ENCODE measurements around the gene VAV2.

Gene VAV2

GRCh38 chr9:133718563-133719315 is 273.4 kb downstream of the VAV2 start:
- H3K4me3 ChIP-seq (ENCODE audit: low read depth, low read length), result no peak overlapping the region

- H3K4me3 ChIP-seq (ENCODE audit: low read depth, low read length), result no peak overlapping the region
Observed at GRCh38 chr9:133717113-133718031, 274.8 kb downstream of the VAV2 start.

- H3K4me3 ChIP-seq (ENCODE audit: low read depth, low read length), result no peak overlapping the region
Observed at GRCh38 chr9:133716564-133717112, 275.5 kb downstream of the VAV2 start.

GRCh38 chr9:133715866-133716563 is 276.1 kb downstream of the VAV2 start:
- H3K4me3 ChIP-seq (ENCODE audit: low read depth, low read length), result no peak overlapping the region

GRCh38 chr9:133715295-133715865 is 276.7 kb downstream of the VAV2 start:
- no peak overlapping the region for H3K4me3 ChIP-seq (ENCODE audit: low read depth, low read length)

- no peak overlapping the region for H3K4me3 ChIP-seq (ENCODE audit: low read depth, low read length)
Observed at GRCh38 chr9:133714606-133715294, 277.4 kb downstream of the VAV2 start.

DNA sequence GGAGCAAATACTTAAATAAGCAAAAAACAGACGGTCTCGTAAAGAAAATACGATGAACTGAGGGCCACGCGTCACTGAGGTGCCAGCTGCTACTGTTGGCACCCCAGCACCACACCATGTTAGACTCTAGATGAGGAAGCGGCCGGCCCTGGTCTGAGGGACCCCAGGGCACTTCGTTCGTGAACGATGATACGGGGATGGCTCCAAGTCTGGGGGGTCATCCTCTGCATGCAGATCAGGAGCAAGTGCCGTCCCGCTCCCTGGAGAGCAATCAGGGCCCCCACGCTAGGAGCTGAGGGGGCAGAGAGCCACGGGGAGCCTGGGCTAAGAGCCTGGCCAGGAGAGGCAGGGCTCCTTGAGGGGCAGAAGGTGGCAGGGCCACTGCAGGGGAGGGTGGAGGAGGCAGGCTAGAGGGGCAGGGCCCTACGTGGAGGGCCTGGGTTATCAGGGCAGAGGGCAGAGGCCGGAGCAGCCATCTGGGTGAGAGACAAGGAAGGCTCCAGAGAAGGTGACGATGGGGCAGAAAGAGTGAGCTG is 278.1 kb downstream of the VAV2 start:
- H3K4me3 ChIP-seq (ENCODE audit: low read depth, low read length), result no peak overlapping the region

DNA sequence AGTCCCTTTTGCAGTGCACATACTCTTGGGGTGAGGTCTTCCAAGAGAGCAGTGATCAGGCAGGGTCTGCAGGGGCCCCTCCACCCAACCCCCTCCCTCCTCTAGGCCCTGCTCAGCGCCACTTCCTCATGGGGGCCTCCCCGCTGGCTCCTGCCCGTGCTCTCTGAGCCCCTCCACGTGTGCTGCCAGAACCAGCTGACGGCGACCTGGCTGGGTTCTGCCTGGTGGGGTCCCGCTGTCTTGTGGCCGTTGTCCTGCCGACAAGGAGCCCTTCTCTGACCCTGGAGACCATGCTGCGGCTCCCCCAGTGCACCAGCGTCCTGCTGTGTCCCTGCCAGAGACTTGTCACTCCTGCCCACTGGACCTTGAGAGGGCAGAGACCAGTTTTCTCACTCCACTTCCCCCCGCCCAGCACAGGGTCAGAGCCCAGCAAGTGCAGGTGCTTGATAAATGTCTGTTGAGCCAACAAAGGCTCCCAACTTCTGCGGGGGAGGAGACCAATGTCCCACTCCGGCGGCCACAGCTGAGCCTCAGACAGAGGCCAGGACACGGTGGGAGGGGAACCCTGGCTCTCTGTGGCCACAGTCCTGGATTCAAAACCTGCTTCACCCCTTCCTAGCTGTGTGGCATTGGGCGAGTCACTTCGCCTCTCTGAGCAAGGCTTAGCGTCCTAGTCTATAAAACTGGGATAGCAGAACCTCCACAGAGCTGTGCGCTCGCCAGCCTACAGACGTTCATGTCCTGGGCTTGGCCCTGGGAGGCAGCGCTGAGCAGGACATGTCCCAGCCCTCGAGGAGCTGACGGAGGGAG is 278.8 kb downstream of the VAV2 start:
- no peak overlapping the region for H3K4me3 ChIP-seq (ENCODE audit: low read depth, low read length)

GRCh38 chr9:133712221-133713100 is 279.7 kb downstream of the VAV2 start:
- H3K4me3 ChIP-seq (ENCODE audit: low read depth, low read length), result no peak overlapping the region
